Thoracic aorta (tissue), 2 donors: ENCODE results near the gene EHD4. TPM values are rescaled to one million over a fixed set of nuclear protein-coding genes. Genes with fewer than 3 reads are reported as not detected.

Experiments used
- ATAC-seq: fragments of 150-250 bp; one replicate; pipeline ENCODE4 v1.8.0; 2017; ENCODE audit warnings: low read depth; ENCODE audit not compliant: insufficient number of reproducible peaks, low FRiP score
- DNase-seq: peaks from one replicate; pipeline ENCODE4 v3.0.0-alpha.2; 2020; ENCODE audit warnings: low spot score
- H3K27ac ChIP-seq, 2 donors: fragments of 200-600 bp; sonication (generic); 1 replicate in 1 of 2; 2 replicates in 1 of 2; pipeline ENCODE4 v1.5.1; 2016; ENCODE audit warnings: mild to moderate bottlenecking in 2 of 2, moderate library complexity in 2 of 2
- H3K27me3 ChIP-seq: fragments of 200-600 bp; sonication (generic); replicated peaks from 2 replicates; pipeline ENCODE4 v1.6.0; 2016; ENCODE audit warnings: mild to moderate bottlenecking; ENCODE audit not compliant: insufficient read depth
- H3K36me3 ChIP-seq: fragments of 200-600 bp; sonication (generic); one replicate; pipeline ENCODE4 v1.5.1; 2016
- H3K4me1 ChIP-seq, 2 donors: fragments of 200-600 bp; sonication (generic); 1 replicate in 1 of 2; 2 replicates in 1 of 2; pipeline versions ENCODE4 v1.5.1 to v1.6.0; 2016; ENCODE audit warnings: low read depth in 2 of 2, mild to moderate bottlenecking in 1 of 2; ENCODE audit not compliant: control insufficient read depth in 1 of 2
- H3K4me3 ChIP-seq: fragments of 200-600 bp; sonication (generic); 2 replicates; pipeline ENCODE4 v1.5.1; 2016; ENCODE audit warnings: mild to moderate bottlenecking
- H3K9me3 ChIP-seq: fragments of 200-600 bp; sonication (generic); 2 replicates; pipeline ENCODE4 v1.5.1; 2016
- CTCF ChIP-seq: fragments of 200-600 bp; sonication (generic); IDR thresholded peaks from one replicate; pipeline ENCODE4 v1.5.1; 2019; ENCODE audit warnings: antibody characterized with exemption
- total RNA-seq, 2 donors: library from RNA; depleted of rRNA; stranded (reverse); fragments of >200 nt; gene quantifications; one replicate each; pipeline versions ENCODE4 v1.1.0 to v1.2.3, GENCODE V29; 2016

EHD4 gene
- total RNA-seq, result 10 to 100 TPM; 43.6 to 48.1 TPM

GRCh38 chr15:41972253-41973242, at the start of gene EHD4:
Gene EHD4, minus strand, starts transcription at chr15:41972557. Its CDS starts 63 bp downstream, at chr15:41972494.
- Histone ChIP-seq H3K4me3 (peak within 1 kb of the TSS; percentile 95), H3K27me3 (no peaks in the 10 kb centered on the region), H3K4me1 (peaks cover 17 to 43% of the 10 kb centered on the region in 2 donors), H3K9me3 (no peaks in the 10 kb centered on the region), H3K36me3 (no peaks in the 10 kb centered on the region), H3K27ac (peak within 1 kb of the TSS; percentile 96 to 97)
- ATAC-seq (peak; percentile 90), DNase-seq (peak; percentile 98)
- peak; percentile 25 for TF ChIP-seq CTCF

DNA sequence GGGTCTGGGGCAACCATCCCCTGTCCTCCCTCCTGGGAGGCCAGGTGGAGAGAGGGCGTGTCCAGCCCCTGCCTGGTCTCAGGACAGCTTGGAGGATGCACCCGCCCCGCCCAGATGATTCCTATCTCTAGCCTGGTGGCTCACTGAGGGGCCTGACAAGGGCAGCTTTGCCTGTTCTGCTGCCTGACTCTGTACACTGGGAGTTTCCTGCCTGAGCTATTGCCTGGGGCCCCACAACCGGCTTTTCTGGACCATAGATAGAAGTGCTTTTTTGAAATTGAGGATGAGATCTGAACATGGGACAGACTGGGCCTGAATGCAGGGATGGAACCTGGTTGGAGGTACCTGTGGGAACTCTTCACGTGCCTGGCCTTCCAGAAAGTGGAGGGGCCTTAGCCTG, 49.2 kb upstream of the EHD4 start:
- DNase-seq, result no peak
- Histone ChIP-seq H3K27me3 (no peaks in the 10 kb centered on the region), H3K4me3 (no peak overlapping the region), H3K9me3 (no peaks in the 10 kb centered on the region), H3K36me3 (no peaks in the 10 kb centered on the region), H3K27ac (no peak overlapping the region), H3K4me1 (peaks cover 0 to 10% of the 10 kb centered on the region in 2 donors)
- no peak for TF ChIP-seq CTCF
- ATAC-seq, result no peak

DNA sequence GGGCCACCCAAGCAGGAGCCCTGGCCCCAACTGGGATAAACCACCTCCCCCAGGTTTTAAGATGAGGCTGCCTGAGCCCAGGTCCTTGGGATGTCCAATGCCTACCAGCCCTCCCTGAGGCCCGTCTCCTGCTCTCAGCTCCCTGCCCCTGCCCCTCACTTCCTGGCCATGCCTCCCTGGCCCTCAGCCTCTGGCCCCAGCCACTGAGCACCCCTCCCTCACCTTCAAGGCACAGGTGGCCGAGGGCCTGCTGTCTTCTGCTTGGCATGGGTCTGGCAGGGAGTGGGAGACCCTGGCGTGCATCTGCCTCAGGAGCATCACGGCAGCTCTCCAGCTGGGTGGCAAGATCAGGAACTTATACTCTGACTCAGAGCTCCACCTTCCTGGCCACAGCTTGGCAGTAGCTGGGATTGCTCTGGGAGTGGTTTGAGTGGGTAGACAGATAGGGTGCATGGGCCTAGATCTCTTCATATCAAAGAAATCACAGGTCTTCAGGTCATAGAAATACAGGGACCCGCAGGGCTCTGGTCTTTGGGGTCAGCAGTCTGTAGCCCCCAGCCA, 48.4 kb upstream of the EHD4 start, which contains the start of gene PLA2G4E:
Gene PLA2G4E (minus strand): TSS at position 330 of the 561 bp plus-strand sequence. CDS start 12 bp downstream, at position 318.
- DNase-seq (no peak), ATAC-seq (no peak)
- no peak within 1 kb of the TSS for H3K27ac ChIP-seq
- no peak within 1 kb of the TSS for H3K4me3 ChIP-seq
- H3K4me1 ChIP-seq, result peaks cover 0 to 10% of the 10 kb centered on the region in 2 donors
- no peaks in the 10 kb centered on the region for H3K9me3 ChIP-seq
- TF ChIP-seq CTCF, result no peak
- H3K36me3 ChIP-seq, result no peaks in the 10 kb centered on the region
- no peaks in the 10 kb centered on the region for H3K27me3 ChIP-seq

- Histone ChIP-seq H3K36me3 (no peaks in the 10 kb centered on the region), H3K27me3 (no peaks in the 10 kb centered on the region), H3K4me3 (no peak overlapping the region), H3K27ac (no peak overlapping the region), H3K9me3 (no peaks in the 10 kb centered on the region), H3K4me1 (peaks cover 0 to 10% of the 10 kb centered on the region in 2 donors)
- TF ChIP-seq CTCF, result no peak
- DNase-seq (no peak), ATAC-seq (no peak)
These were observed 46.2 kb upstream of the EHD4 start for GRCh38 chr15:42018306-42019224.
